Endodermal cell (in vitro differentiated cells): Measurements from ENCODE around the gene BACH2. TPM values are rescaled to one million over a fixed set of nuclear protein-coding genes. Genes with fewer than 3 reads are reported as not detected.

ENCODE experiments used
- DNase-seq: peaks from one replicate; pipeline ENCODE4 v3.0.0-alpha.2; 2017
- H3K27ac ChIP-seq: 2 replicates; pipeline ENCODE4 v1.5.1; 2013; ENCODE audit warnings: mild to moderate bottlenecking, low read depth, low read length, moderate library complexity
- H3K27me3 ChIP-seq: 2 replicates; pipeline ENCODE4 v1.6.1; 2013; ENCODE audit warnings: mild to moderate bottlenecking, low read length, moderate library complexity; ENCODE audit not compliant: insufficient read depth, control insufficient read depth, poor library complexity, severe bottlenecking
- H3K36me3 ChIP-seq: 2 replicates; pipeline ENCODE4 v1.7.0; 2013; ENCODE audit warnings: mild to moderate bottlenecking, low read length, moderate library complexity; ENCODE audit not compliant: control insufficient read depth, insufficient read depth
- H3K4me1 ChIP-seq: one replicate; pipeline ENCODE4 v1.7.0; 2013; ENCODE audit warnings: low read length; ENCODE audit not compliant: control insufficient read depth, insufficient read depth
- H3K4me3 ChIP-seq: 2 replicates; pipeline ENCODE4 v1.5.1; 2013; ENCODE audit warnings: mild to moderate bottlenecking, low read length, moderate library complexity
- H3K9ac ChIP-seq: 2 replicates; pipeline ENCODE4 v1.6.1; 2013; ENCODE audit warnings: mild to moderate bottlenecking, low read length, moderate library complexity; ENCODE audit not compliant: poor library complexity, severe bottlenecking; ENCODE audit errors: extremely low read depth
- H3K9me3 ChIP-seq: 2 replicates; pipeline ENCODE4 v1.6.1; 2013; ENCODE audit warnings: mild to moderate bottlenecking, low read length, moderate library complexity; ENCODE audit not compliant: control insufficient read depth
- H3K27ac Mint-ChIP-seq: 2 replicates; pipeline ENCODE4 v1.8.0; 2020; ENCODE audit warnings: mixed read lengths
- H3K27me3 Mint-ChIP-seq: 2 replicates; pipeline ENCODE4 v1.8.0; 2021; ENCODE audit warnings: mild to moderate bottlenecking, mixed read lengths; ENCODE audit not compliant: insufficient read depth
- H3K36me3 Mint-ChIP-seq: 2 replicates; pipeline ENCODE4 v1.8.0; 2020; ENCODE audit warnings: low read depth, mixed read lengths
- H3K4me1 Mint-ChIP-seq: 2 replicates; pipeline ENCODE4 v1.8.0; 2020; ENCODE audit warnings: mixed read lengths
- H3K4me3 Mint-ChIP-seq: 2 replicates; pipeline ENCODE4 v1.8.0; 2020; ENCODE audit warnings: mild to moderate bottlenecking, moderate library complexity, mixed read lengths
- H3K9me3 Mint-ChIP-seq: 2 replicates; pipeline ENCODE4 v1.8.0; 2020; ENCODE audit warnings: mild to moderate bottlenecking, mixed read lengths
- WGBS, 2 experiments: methylation state at CpG; one replicate each; pipeline versions ENCODE4 v1.1.5 to v1.1.7; 2013; ENCODE audit warnings: missing lambda C conversion rate in 2 of 2, mixed read lengths in 1 of 2; ENCODE audit not compliant: insufficient coverage in 1 of 2, insufficient read length in 1 of 2; 5-methylcytosine and 5-hydroxymethylcytosine counted together
- total RNA-seq, 2 donors: library from RNA; stranded (reverse); fragmentation: NEBNext Ultra II Directional in 1 of 2; extraction: Animal tissue kit (Norgen Biotek cat#: 25700) in 1 of 2; gene quantifications; 2 replicates in 1 of 2; 3 replicates in 1 of 2; pipeline ENCODE4 v1.2.1, GENCODE V29; 2021
- TF ChIP-seq, protein P1 (sequence below): fragments of 200-600 bp; sonication (generic); conservative IDR thresholded peaks from 2 replicates; pipeline ENCODE4 v1.5.0; 2021; ENCODE audit warnings: antibody characterized with exemption, mild to moderate bottlenecking

The BACH2 gene
- total RNA-seq, 2 donors from 2014 or later = 11.0 to 22.3 TPM

GRCh38 chr6:90251295-90251992, 45.2 kb downstream of the BACH2 start:
- H3K27ac Mint-ChIP-seq = no peak overlapping the region
- TF ChIP-seq, protein P1, sequence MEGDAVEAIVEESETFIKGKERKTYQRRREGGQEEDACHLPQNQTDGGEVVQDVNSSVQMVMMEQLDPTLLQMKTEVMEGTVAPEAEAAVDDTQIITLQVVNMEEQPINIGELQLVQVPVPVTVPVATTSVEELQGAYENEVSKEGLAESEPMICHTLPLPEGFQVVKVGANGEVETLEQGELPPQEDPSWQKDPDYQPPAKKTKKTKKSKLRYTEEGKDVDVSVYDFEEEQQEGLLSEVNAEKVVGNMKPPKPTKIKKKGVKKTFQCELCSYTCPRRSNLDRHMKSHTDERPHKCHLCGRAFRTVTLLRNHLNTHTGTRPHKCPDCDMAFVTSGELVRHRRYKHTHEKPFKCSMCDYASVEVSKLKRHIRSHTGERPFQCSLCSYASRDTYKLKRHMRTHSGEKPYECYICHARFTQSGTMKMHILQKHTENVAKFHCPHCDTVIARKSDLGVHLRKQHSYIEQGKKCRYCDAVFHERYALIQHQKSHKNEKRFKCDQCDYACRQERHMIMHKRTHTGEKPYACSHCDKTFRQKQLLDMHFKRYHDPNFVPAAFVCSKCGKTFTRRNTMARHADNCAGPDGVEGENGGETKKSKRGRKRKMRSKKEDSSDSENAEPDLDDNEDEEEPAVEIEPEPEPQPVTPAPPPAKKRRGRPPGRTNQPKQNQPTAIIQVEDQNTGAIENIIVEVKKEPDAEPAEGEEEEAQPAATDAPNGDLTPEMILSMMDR = no peak

GRCh38 chr6:90250405-90250804, 46.2 kb downstream of the BACH2 start:
- 92 to 96% methylated on average over 1 to 2 of the region's 2 CpGs for WGBS, 2 experiments
- H3K27ac ChIP-seq = no peak overlapping the region
- TF ChIP-seq, protein P1 = no peak
- H3K4me1 Mint-ChIP-seq = no peaks in the 10 kb centered on the region
- H3K4me3 ChIP-seq = no peak overlapping the region
- H3K9me3 ChIP-seq = no peaks in the 10 kb centered on the region
- no peaks in the 10 kb centered on the region for H3K27me3 Mint-ChIP-seq
- no peaks in the 10 kb centered on the region for H3K9me3 Mint-ChIP-seq
- H3K36me3 Mint-ChIP-seq = peaks cover 9% of the 10 kb centered on the region
- no peak overlapping the region for H3K4me3 Mint-ChIP-seq
- no peak overlapping the region for H3K9ac ChIP-seq
- H3K4me1 ChIP-seq = no peaks in the 10 kb centered on the region
- no peak overlapping the region for H3K27ac Mint-ChIP-seq
- H3K27me3 ChIP-seq = no peaks in the 10 kb centered on the region
- no peak for DNase-seq
- H3K36me3 ChIP-seq = peaks cover 8% of the 10 kb centered on the region

More at GRCh38 chr6:90251295-90251992, 45.2 kb downstream of the BACH2 start:
- 89 to 91% methylated on average over 3 to 4 of the region's 4 CpGs for WGBS, 2 experiments
- DNase-seq = no peak
- H3K4me1 ChIP-seq = no peaks in the 10 kb centered on the region
- no peaks in the 10 kb centered on the region for H3K4me1 Mint-ChIP-seq
- H3K4me3 ChIP-seq = no peak overlapping the region
- H3K36me3 ChIP-seq = peaks cover 14% of the 10 kb centered on the region
- H3K9me3 ChIP-seq = no peaks in the 10 kb centered on the region
- no peaks in the 10 kb centered on the region for H3K27me3 Mint-ChIP-seq
- no peak overlapping the region for H3K27ac ChIP-seq
- no peaks in the 10 kb centered on the region for H3K27me3 ChIP-seq
- no peak overlapping the region for H3K9ac ChIP-seq
- H3K36me3 Mint-ChIP-seq = peaks cover 16% of the 10 kb centered on the region
- no peak overlapping the region for H3K4me3 Mint-ChIP-seq
- H3K9me3 Mint-ChIP-seq = no peaks in the 10 kb centered on the region

DNA sequence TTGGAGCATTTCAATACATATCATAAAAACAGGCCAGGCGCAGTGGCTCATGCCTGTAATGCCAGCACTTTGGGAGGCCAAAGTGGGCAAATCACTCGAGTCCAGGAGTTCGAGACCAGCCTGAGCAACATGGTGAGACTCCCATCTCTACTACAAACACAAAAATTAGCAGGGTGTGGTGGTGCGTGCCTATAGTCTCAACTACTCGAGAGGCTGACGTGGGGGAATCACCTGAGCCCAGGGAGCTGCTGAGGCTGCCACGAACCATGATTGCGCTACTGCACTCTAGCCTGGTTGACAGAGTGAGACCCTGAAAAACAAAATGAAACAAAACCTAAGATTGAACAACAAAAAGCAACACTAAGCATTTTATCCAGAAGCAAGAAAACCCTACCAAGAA, 47.2 kb downstream of the BACH2 start:
- DNase-seq = no peak
- WGBS, 2 experiments = 95 to 96% methylated on average over 6 to 8 of the region's 8 CpGs
- Mint-ChIP-seq H3K4me1 (no peaks in the 10 kb centered on the region), H3K36me3 (peaks cover 12% of the 10 kb centered on the region), H3K4me3 (no peak overlapping the region), H3K27ac (no peak overlapping the region), H3K27me3 (no peaks in the 10 kb centered on the region), H3K9me3 (no peaks in the 10 kb centered on the region)
- TF ChIP-seq, protein P1 = no peak
- Histone ChIP-seq H3K9me3 (no peaks in the 10 kb centered on the region), H3K9ac (no peak overlapping the region), H3K27me3 (no peaks in the 10 kb centered on the region), H3K4me3 (no peak overlapping the region), H3K36me3 (peaks cover 8% of the 10 kb centered on the region), H3K4me1 (no peaks in the 10 kb centered on the region), H3K27ac (no peak overlapping the region)
